Heart left ventricle (tissue), 13 donors: Measurements from ENCODE around the gene SF3B2.

Experiments
- POLR2A ChIP-seq, 2 donors: fragments of 450-650 bp; IDR thresholded peaks; one replicate each; pipeline ENCODE4 v1.6.1; 2017; ENCODE audit warnings: antibody characterized with exemption in 2 of 2, mild to moderate bottlenecking in 2 of 2, moderate library complexity in 2 of 2
- TF ChIP-seq, protein P1 (sequence below), 12 donors: fragments of 200-600 bp; sonication (generic) in 4 of 12; IDR thresholded peaks; one replicate each; pipeline versions ENCODE4 v1.5.0 to v1.8.0; 2018 to 2022; ENCODE audit warnings: antibody characterized with exemption in 12 of 12, mild to moderate bottlenecking in 5 of 12
- donor health status: ischemic (EF 13 %, LVEDD 7.1; RV severe dilation, severe dysfunction).
- donor health status: DM: no; HTN: yes; CAD: no.
- donor health status: DM: no; HTN: no; CAD: no.
- donor health status: ischemic (EF 25% LVEDD 6.9; RV normal size, moderate dysfunction).
- donor health status: ischemic (EF 25% LVEDD 5.7; RV mildly dilated, moderate dysfunction).
- donor health status: ischemic (EF 35%, LVEDD 5.7; RV mildly dilated, moderate dysfunction).
- donor health status: nonischemic (EF 11% LVEDD 7.7; RV severe dilation, severe dysfunction).
- donor health status: DM: yes; HTN: yes; CAD: no.
- donor health status: PGD.
- donor health status: ischemic (EF 29% LVEDD 5.4; RV normal size, mild dysfunction).
- donor health status: nonischemic (EF 23%, LVEDD 6.1; RV moderate dilation, normal function).

DNA sequence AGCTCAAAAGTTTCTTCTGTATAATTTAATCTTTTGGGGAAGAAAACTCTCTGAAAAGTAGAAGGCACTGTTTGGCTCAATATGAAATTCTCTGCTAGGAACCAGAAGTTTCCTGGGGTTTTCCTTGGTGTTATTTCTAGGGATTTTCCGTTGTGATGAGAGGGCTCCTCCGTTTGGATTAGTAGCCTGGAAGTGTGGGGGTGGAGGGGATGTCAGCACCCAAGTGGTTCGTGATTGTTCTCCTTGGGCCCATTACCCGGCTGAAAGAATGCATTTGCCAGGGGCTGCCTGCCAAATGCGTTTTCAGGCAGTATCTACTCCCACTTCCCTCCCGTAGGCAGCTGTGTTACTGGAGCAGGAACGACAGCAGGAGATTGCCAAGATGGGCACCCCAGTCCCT is 4.3 kb downstream of the SF3B2 start:
- TF ChIP-seq, protein P1, sequence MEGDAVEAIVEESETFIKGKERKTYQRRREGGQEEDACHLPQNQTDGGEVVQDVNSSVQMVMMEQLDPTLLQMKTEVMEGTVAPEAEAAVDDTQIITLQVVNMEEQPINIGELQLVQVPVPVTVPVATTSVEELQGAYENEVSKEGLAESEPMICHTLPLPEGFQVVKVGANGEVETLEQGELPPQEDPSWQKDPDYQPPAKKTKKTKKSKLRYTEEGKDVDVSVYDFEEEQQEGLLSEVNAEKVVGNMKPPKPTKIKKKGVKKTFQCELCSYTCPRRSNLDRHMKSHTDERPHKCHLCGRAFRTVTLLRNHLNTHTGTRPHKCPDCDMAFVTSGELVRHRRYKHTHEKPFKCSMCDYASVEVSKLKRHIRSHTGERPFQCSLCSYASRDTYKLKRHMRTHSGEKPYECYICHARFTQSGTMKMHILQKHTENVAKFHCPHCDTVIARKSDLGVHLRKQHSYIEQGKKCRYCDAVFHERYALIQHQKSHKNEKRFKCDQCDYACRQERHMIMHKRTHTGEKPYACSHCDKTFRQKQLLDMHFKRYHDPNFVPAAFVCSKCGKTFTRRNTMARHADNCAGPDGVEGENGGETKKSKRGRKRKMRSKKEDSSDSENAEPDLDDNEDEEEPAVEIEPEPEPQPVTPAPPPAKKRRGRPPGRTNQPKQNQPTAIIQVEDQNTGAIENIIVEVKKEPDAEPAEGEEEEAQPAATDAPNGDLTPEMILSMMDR (IDR thresholded peaks at IDR 0.05): no peak
- no peak for TF ChIP-seq POLR2A (IDR thresholded peaks at IDR 0.05)
